Activated CD8-positive, alpha-beta T cell treated with anti-CD3 and anti-CD28 coated beads for 36 hours (primary cell): ENCODE measurements around the gene MMS19. TPM values are rescaled to one million over a fixed set of nuclear protein-coding genes. Genes with fewer than 3 reads are reported as not detected.
A peak's percentile ranks its signal among the peaks of the same experiment; 100 is the strongest.

Source experiments
- ATAC-seq: fragments of 200-7000 bp; cut with Tn5 transposase; one replicate; pipeline ENCODE4 v1.10.0; 2021; ENCODE audit warnings: mild to moderate bottlenecking, moderate library complexity
- CTCF ChIA-PET: fragments of 350-600 bp; sonication (Branson Sonifier 250); formaldehyde crosslinking; loops from one replicate; lab custom pipeline; 2021; ENCODE audit warnings: antibody characterized with exemption; lab: Charles Lee
- POLR2A ChIA-PET: fragments of 350-600 bp; sonication (Branson Sonifier 250); formaldehyde crosslinking; loops from one replicate; lab custom pipeline; 2021; ENCODE audit warnings: antibody characterized with exemption; lab: Charles Lee
- DNase-seq: peaks from one replicate; pipeline ENCODE4 v3.0.0-alpha.2; 2020
- H3K27ac Mint-ChIP-seq: one replicate; pipeline ENCODE4 v1.8.0; 2021; ENCODE audit warnings: mild to moderate bottlenecking, mixed read lengths
- H3K27me3 Mint-ChIP-seq: one replicate; pipeline ENCODE4 v1.8.0; 2021; ENCODE audit warnings: mixed read lengths
- H3K36me3 Mint-ChIP-seq: one replicate; pipeline ENCODE4 v1.8.0; 2021; ENCODE audit warnings: low read depth, mixed read lengths
- H3K4me1 Mint-ChIP-seq: one replicate; pipeline ENCODE4 v1.8.0; 2021; ENCODE audit warnings: low read depth, mixed read lengths
- H3K4me3 Mint-ChIP-seq: one replicate; pipeline ENCODE4 v1.8.0; 2021; ENCODE audit warnings: mild to moderate bottlenecking, moderate library complexity, mixed read lengths
- H3K9me3 Mint-ChIP-seq: one replicate; pipeline ENCODE4 v1.8.0; 2021; ENCODE audit warnings: mixed read lengths
- intact Hi-C: fragments of 100-400 bp; cut with micrococcal nuclease; formaldehyde crosslinking; loops from one replicate; pipeline ENCODE4 v1.10.0; 2022
- total RNA-seq, 2 experiments: library from RNA; stranded (reverse); gene quantifications; one replicate each; pipeline ENCODE4 v1.2.3, GENCODE V29; 2021
- TF ChIP-seq, protein P1 (sequence below): fragments of 200-600 bp; IDR thresholded peaks from one replicate; pipeline ENCODE4 v1.8.0; 2022; ENCODE audit warnings: antibody characterized with exemption, mild to moderate bottlenecking

Gene MMS19
- total RNA-seq, 2 experiments from 2014 or later: 107 to 108 TPM

DNA sequence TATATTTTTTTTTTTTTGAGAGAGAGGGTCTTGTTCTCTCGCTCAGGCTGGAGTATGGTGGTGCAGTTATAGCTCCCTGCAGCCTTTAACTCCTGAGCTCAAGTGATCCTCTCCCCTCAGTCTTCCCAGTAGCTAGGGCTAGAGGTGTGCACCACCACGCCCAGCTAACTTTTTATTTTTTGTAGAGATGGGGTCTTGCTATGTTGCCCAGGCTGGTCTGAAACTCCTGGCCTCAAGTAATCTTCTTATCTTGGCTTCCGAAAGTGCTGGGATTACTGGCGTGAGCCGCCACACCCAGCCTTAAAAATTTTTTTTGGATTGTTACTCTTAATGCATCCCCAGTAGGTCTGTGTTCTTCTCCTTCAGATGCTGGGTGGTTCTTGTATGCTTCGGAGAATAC is 4.7 kb upstream of the MMS19 start:
- no peak overlapping the region for H3K27ac Mint-ChIP-seq
- DNase-seq (no peak), ATAC-seq (no peak)
- H3K36me3 Mint-ChIP-seq: peaks cover 1% of the 10 kb centered on the region
- H3K4me3 Mint-ChIP-seq: no peak overlapping the region
- ChIA-PET POLR2A (interaction anchor here (0.6 kb wide), 1 partner anchor 41 kb away, joined by 4 read pairs; no protein-coding TSS in a partner anchor), CTCF (interaction anchor here (1.1 kb wide), 1 partner anchor 73 kb away, joined by 3 read pairs; no protein-coding TSS in a partner anchor)
- intact Hi-C loops: no loop called here
- H3K9me3 Mint-ChIP-seq: no peaks in the 10 kb centered on the region
- TF ChIP-seq, protein P1, sequence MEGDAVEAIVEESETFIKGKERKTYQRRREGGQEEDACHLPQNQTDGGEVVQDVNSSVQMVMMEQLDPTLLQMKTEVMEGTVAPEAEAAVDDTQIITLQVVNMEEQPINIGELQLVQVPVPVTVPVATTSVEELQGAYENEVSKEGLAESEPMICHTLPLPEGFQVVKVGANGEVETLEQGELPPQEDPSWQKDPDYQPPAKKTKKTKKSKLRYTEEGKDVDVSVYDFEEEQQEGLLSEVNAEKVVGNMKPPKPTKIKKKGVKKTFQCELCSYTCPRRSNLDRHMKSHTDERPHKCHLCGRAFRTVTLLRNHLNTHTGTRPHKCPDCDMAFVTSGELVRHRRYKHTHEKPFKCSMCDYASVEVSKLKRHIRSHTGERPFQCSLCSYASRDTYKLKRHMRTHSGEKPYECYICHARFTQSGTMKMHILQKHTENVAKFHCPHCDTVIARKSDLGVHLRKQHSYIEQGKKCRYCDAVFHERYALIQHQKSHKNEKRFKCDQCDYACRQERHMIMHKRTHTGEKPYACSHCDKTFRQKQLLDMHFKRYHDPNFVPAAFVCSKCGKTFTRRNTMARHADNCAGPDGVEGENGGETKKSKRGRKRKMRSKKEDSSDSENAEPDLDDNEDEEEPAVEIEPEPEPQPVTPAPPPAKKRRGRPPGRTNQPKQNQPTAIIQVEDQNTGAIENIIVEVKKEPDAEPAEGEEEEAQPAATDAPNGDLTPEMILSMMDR: no peak
- H3K27me3 Mint-ChIP-seq: peaks cover 30% of the 10 kb centered on the region
- H3K4me1 Mint-ChIP-seq: no peaks in the 10 kb centered on the region

DNA sequence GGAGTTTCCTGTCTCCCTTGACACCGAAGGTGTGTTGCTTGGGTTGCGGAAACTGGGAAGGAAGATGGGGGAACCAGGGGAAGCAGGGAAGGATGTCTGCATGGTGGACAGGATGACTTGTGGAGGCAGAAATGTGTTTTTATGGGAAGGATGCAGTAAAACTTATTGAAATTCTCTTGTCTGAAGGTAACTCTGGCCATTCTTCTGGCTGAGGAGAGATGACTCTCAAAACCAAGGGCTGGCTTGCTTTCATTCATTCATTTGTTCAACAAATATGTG is 2.0 kb upstream of the MMS19 start:
- Mint-ChIP-seq H3K4me3 (peak overlapping the region; percentile 56), H3K36me3 (peaks cover 11% of the 10 kb centered on the region), H3K9me3 (no peaks in the 10 kb centered on the region), H3K27me3 (peaks cover 30% of the 10 kb centered on the region), H3K27ac (no peak overlapping the region), H3K4me1 (peaks cover 18% of the 10 kb centered on the region)
- DNase-seq (no peak), ATAC-seq (no peak)
- POLR2A ChIA-PET: no interaction called here
- intact Hi-C loops: no loop called here
- CTCF ChIA-PET: interaction anchor here (1.1 to 1.5 kb wide), 2 partner anchors 34 to 37 kb away, joined by 4 read pairs; no protein-coding TSS in a partner anchor
- TF ChIP-seq, protein P1: no peak

DNA sequence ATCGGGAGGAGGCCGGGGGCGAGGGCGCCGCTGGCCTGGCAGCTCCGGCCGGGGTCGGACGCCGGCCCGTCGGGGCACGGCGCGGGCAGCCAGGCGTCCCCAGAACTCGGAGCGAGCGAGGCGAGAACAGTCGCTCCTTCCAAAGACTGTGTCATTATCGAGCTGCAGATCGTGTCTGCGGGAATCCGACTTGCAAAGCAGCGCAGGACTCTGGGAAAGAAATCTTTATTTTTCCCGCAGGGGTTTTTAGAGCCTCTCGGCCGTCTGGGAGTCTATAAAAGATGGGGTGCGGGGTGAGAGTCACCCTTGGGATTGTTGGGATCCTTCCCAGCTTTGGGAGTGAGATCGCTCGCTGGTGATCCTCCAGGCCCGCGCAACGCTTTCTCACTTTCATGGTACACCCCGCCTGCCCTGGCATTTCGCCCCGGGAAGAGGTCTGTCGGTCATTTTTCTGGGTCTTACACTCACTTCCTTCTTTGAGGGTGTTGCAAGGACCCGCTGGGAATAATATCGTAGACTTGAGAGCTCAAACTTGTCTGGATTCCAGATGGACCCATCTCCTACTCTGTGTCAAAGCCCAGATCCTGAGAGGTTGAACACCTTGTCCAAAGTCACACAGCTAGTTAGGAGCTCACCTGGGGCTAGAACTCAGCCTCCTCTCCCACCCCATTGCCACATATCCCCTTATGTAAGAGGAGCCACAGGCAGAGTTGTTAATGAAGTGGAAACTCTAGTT is 1.5 kb upstream of the MMS19 start:
- H3K4me1 Mint-ChIP-seq: peaks cover 23% of the 10 kb centered on the region
- ChIA-PET POLR2A (interaction anchor here (0.9 kb wide), 2 partner anchors 26 to 85 kb away, joined by 3 to 4 read pairs; no protein-coding TSS in a partner anchor), CTCF (interaction anchor here (0.8 to 1.5 kb wide), 6 partner anchors 34 to 177 kb away, joined by 3 to 4 read pairs (median 4); no protein-coding TSS in a partner anchor)
- no peaks in the 10 kb centered on the region for H3K9me3 Mint-ChIP-seq
- H3K27ac Mint-ChIP-seq: no peak overlapping the region
- peak overlapping the region; percentile 56 for H3K4me3 Mint-ChIP-seq
- H3K36me3 Mint-ChIP-seq: peaks cover 15% of the 10 kb centered on the region
- TF ChIP-seq, protein P1: no peak
- peaks cover 30% of the 10 kb centered on the region for H3K27me3 Mint-ChIP-seq
- ATAC-seq (no peak), DNase-seq (no peak)
- intact Hi-C loops: loop anchor here (10.0 kb wide), 1 partner anchor 95 kb away; the partner anchor contains the start of gene RRP12

DNA sequence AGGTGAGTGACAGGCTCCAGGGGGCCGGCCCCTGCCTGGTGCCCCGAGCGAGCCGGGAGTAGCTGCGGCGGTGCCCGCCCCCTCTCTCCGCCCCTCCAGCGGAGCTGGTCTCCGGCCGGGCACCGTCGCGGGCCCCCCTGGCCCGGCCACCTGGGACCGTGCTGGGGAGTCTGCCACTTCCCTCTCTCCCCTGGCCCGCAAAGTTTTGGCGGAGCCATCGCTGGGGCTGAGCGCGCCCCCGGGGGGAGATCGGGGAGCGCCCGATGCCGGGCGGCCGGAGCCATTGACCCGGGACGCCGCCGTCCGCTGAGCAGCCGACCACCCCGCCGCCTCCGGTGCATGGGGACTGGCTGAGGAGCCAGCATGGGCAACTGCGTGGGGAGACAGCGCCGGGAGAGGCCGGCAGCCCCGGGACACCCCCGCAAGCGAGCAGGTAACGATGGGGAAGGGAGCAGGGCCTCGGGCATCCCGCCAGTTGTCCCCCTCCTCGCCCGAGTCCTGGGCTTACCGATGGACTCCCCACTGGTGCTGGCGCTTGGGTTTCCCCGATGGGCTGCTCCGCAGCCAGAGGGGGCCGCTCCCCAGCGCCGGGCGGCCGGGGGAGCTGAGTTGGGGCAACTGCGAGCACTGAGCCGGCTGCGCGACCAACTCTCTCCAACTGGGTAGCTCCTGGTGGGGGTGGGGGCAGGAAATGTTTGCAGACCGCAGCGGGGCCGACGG is 779 bp upstream of the MMS19 start, which contains the start of gene UBTD1:
Gene UBTD1, plus strand, starts transcription at position 84 of the 720 bp plus-strand sequence. Its CDS starts 280 bp downstream, at position 364.
- H3K9me3 Mint-ChIP-seq: no peaks in the 10 kb centered on the region
- POLR2A ChIA-PET: interaction anchor here (0.6 to 0.9 kb wide), 3 partner anchors 27 to 280 kb away, joined by 3 to 4 read pairs (median 3); no protein-coding TSS in a partner anchor
- H3K27me3 Mint-ChIP-seq: peaks cover 30% of the 10 kb centered on the region
- H3K4me3 Mint-ChIP-seq: peak within 1 kb of the TSS; percentile 89
- TF ChIP-seq, protein P1: no peak
- peak within 1 kb of the TSS; percentile 98 for H3K27ac Mint-ChIP-seq
- no peak for ATAC-seq
- peak; percentile 33 for DNase-seq
- H3K4me1 Mint-ChIP-seq: peaks cover 31% of the 10 kb centered on the region
- intact Hi-C loops: loop anchor here (10.0 kb wide), 1 partner anchor 94 kb away; the partner anchor contains the start of gene RRP12
- H3K36me3 Mint-ChIP-seq: peaks cover 20% of the 10 kb centered on the region
- CTCF ChIA-PET: interaction anchor here (0.8 to 1.4 kb wide), 4 partner anchors 35 to 177 kb away, joined by 3 to 4 read pairs (median 4); no protein-coding TSS in a partner anchor
